Nephron progenitor cell (in vitro differentiated cells): ENCODE data around the gene CAV2.

ENCODE experiments used
- DNase-seq: peaks from one replicate; pipeline ENCODE4 v3.0.0; 2021
- H3K27ac Mint-ChIP-seq: 2 replicates; pipeline ENCODE4 v1.8.0; 2021; ENCODE audit warnings: mild to moderate bottlenecking, moderate library complexity, mixed read lengths
- H3K27me3 Mint-ChIP-seq: 2 replicates; pipeline ENCODE4 v1.8.0; 2021; ENCODE audit warnings: mild to moderate bottlenecking, low read depth, mixed read lengths; ENCODE audit not compliant: poor library complexity
- H3K36me3 Mint-ChIP-seq: 2 replicates; pipeline ENCODE4 v1.8.0; 2021; ENCODE audit warnings: low read depth, mixed read lengths
- H3K4me1 Mint-ChIP-seq: 2 replicates; pipeline ENCODE4 v1.8.0; 2021; ENCODE audit warnings: mixed read lengths
- H3K4me3 Mint-ChIP-seq: 2 replicates; pipeline ENCODE4 v1.8.0; 2021; ENCODE audit warnings: mild to moderate bottlenecking, moderate library complexity, mixed read lengths
- H3K9me3 Mint-ChIP-seq: 2 replicates; pipeline ENCODE4 v1.8.0; 2021; ENCODE audit warnings: mild to moderate bottlenecking, moderate library complexity, mixed read lengths
- CTCF ChIP-seq: fragments of 200-600 bp; sonication (generic); IDR thresholded peaks from 2 replicates; pipeline ENCODE4 v1.5.0; 2021; ENCODE audit warnings: antibody characterized with exemption

CAV2 gene

DNA sequence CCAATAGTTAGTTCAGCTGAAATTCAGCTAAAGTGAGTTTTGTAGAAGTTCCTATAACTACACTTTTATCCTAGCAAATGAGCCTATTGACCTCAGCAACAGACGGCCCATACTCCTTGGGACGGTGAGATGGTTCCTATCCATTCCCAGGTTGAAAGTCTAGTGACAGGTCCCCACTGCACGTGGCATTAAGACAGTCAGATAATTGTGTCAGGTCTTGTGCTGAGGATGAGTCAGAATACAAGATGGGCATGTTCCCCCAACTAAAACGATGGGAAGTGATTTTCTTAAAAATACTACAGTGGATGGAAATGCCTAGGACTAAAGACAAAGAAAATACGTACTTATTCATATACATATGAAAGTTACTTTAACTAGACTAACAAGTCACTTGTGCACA, 27.4 kb downstream of the CAV2 start:
- no peaks in the 10 kb centered on the region for H3K9me3 Mint-ChIP-seq
- peaks cover 69% of the 10 kb centered on the region for H3K27me3 Mint-ChIP-seq
- no peak for TF ChIP-seq CTCF
- no peaks in the 10 kb centered on the region for H3K36me3 Mint-ChIP-seq
- H3K4me3 Mint-ChIP-seq = peak overlapping the region; percentile 84
- peaks cover 20% of the 10 kb centered on the region for H3K4me1 Mint-ChIP-seq
- no peak overlapping the region for H3K27ac Mint-ChIP-seq
- no peak for DNase-seq

- Mint-ChIP-seq H3K27me3 (peaks cover 63% of the 10 kb centered on the region), H3K27ac (peak overlapping the region; percentile 44), H3K4me3 (no peak overlapping the region), H3K9me3 (no peaks in the 10 kb centered on the region), H3K4me1 (peaks cover 20% of the 10 kb centered on the region), H3K36me3 (no peaks in the 10 kb centered on the region)
- no peak for TF ChIP-seq CTCF
- DNase-seq = no peak
Observed at GRCh38 chr7:116527521-116527920, 28.0 kb downstream of the CAV2 start.

DNA sequence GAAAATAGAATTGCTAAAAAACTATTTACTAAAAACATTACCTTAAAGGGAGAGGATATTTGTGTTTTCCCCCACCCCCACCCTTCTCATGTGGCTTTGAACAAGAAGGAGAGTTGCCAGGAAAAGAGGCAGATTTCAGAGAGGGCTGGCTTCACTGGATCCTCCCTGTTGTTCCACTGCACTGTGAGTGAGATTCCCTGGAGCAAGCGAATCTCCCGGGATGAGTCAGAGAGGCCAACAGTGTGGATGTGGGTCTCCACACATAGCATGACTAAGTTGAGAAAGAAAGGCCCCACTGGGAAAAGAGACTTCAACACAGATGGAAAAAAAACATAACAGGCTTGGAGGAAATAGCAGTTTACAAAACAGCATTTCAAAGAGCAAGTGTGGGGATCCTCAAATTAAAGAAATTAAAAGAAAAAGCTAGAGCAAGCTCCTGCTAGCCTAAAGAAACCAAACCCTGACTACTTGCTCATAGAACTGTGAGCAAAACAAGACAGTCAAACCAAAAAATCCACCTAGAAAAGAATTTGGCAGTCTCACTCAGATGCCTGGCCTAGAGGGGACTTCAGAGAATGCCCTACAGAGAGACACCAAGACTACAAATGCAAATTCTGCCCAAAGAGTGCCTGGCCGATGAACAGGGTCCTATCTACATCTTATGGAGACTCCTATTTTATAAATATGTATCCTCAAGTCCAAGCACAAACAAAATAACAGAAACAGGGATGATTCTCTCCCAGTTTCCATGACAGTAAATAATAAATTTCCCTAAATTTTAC, 28.7 kb downstream of the CAV2 start:
- Mint-ChIP-seq H3K36me3 (no peaks in the 10 kb centered on the region), H3K27ac (no peak overlapping the region), H3K4me1 (peaks cover 20% of the 10 kb centered on the region), H3K9me3 (no peaks in the 10 kb centered on the region), H3K4me3 (no peak overlapping the region), H3K27me3 (peaks cover 56% of the 10 kb centered on the region)
- no peak for DNase-seq
- no peak for TF ChIP-seq CTCF

GRCh38 chr7:116529250-116529649, 29.7 kb downstream of the CAV2 start:
- H3K27me3 Mint-ChIP-seq = peaks cover 46% of the 10 kb centered on the region
- H3K9me3 Mint-ChIP-seq = no peaks in the 10 kb centered on the region
- H3K36me3 Mint-ChIP-seq = no peaks in the 10 kb centered on the region
- no peak overlapping the region for H3K4me3 Mint-ChIP-seq
- no peak overlapping the region for H3K27ac Mint-ChIP-seq
- TF ChIP-seq CTCF = no peak
- H3K4me1 Mint-ChIP-seq = peaks cover 20% of the 10 kb centered on the region
- no peak for DNase-seq

- Mint-ChIP-seq H3K27ac (no peak overlapping the region), H3K4me1 (peaks cover 12% of the 10 kb centered on the region), H3K27me3 (peaks cover 40% of the 10 kb centered on the region), H3K36me3 (no peaks in the 10 kb centered on the region), H3K4me3 (no peak overlapping the region), H3K9me3 (no peaks in the 10 kb centered on the region)
- DNase-seq = no peak
- no peak for TF ChIP-seq CTCF
Observed at GRCh38 chr7:116530107-116530820, 30.7 kb downstream of the CAV2 start.
